HEK293 (cell line): Measurements from ENCODE around the gene TANC1.

Source experiments
- REST ChIP-seq: fragments of 450-650 bp; formaldehyde crosslinking; IDR thresholded peaks from 2 replicates; pipeline ENCODE4 v1.5.1; 2016; ENCODE audit warnings: missing biosample characterization, missing genetic modification characterization
- YY1 ChIP-seq: fragments of 450-650 bp; formaldehyde crosslinking; IDR thresholded peaks from 2 replicates; pipeline ENCODE4 v1.5.1; 2018; ENCODE audit warnings: missing biosample characterization, missing genetic modification characterization
- ZBTB49 ChIP-seq: fragments of 450-650 bp; formaldehyde crosslinking; IDR thresholded peaks from 2 replicates; pipeline ENCODE4 v1.5.1; 2016; ENCODE audit warnings: missing biosample characterization, missing genetic modification characterization, low read depth
- ZBTB7A ChIP-seq: fragments of 450-650 bp; formaldehyde crosslinking; IDR thresholded peaks from 2 replicates; pipeline ENCODE4 v1.5.1; 2016; ENCODE audit warnings: low read depth, missing biosample characterization, missing genetic modification characterization
- ZNF146 ChIP-seq: fragments of 450-650 bp; formaldehyde crosslinking; IDR thresholded peaks from 2 replicates; pipeline ENCODE4 v1.5.1; 2016; ENCODE audit warnings: missing biosample characterization, missing genetic modification characterization
- ZNF148 ChIP-seq: fragments of 450-650 bp; formaldehyde crosslinking; IDR thresholded peaks from 2 replicates; pipeline ENCODE4 v1.5.0; 2017; ENCODE audit warnings: missing biosample characterization, missing genetic modification characterization, borderline replicate concordance
- ZNF48 ChIP-seq: fragments of 450-650 bp; formaldehyde crosslinking; IDR thresholded peaks from 2 replicates; pipeline ENCODE4 v1.5.1; 2016; ENCODE audit warnings: missing biosample characterization, missing genetic modification characterization
- ZSCAN4 ChIP-seq: fragments of 450-650 bp; formaldehyde crosslinking; IDR thresholded peaks from 2 replicates; pipeline ENCODE4 v1.5.1; 2017; ENCODE audit warnings: missing biosample characterization, missing genetic modification characterization
- TF ChIP-seq, protein P1 (sequence below): fragments of 450-650 bp; formaldehyde crosslinking; IDR thresholded peaks from 2 replicates; pipeline ENCODE4 v1.5.1; 2016; ENCODE audit warnings: missing biosample characterization, missing genetic modification characterization

GRCh38 chr2:158997037-158997790, 28.8 kb downstream of the TANC1 start:
- TF ChIP-seq, protein P1, sequence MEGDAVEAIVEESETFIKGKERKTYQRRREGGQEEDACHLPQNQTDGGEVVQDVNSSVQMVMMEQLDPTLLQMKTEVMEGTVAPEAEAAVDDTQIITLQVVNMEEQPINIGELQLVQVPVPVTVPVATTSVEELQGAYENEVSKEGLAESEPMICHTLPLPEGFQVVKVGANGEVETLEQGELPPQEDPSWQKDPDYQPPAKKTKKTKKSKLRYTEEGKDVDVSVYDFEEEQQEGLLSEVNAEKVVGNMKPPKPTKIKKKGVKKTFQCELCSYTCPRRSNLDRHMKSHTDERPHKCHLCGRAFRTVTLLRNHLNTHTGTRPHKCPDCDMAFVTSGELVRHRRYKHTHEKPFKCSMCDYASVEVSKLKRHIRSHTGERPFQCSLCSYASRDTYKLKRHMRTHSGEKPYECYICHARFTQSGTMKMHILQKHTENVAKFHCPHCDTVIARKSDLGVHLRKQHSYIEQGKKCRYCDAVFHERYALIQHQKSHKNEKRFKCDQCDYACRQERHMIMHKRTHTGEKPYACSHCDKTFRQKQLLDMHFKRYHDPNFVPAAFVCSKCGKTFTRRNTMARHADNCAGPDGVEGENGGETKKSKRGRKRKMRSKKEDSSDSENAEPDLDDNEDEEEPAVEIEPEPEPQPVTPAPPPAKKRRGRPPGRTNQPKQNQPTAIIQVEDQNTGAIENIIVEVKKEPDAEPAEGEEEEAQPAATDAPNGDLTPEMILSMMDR (tag by site-specific recombination) = no peak
- no peak for TF ChIP-seq REST (tag by site-specific recombination)
- no peak for TF ChIP-seq ZNF146 (tag by site-specific recombination)
- TF ChIP-seq YY1 (tag by site-specific recombination) = no peak
- TF ChIP-seq ZNF148 (tag by site-specific recombination) = no peak
- TF ChIP-seq ZBTB49 = no peak
- TF ChIP-seq ZBTB7A = no peak
- no peak for TF ChIP-seq ZNF48 (tag by site-specific recombination)
- TF ChIP-seq ZSCAN4 = no peak
